Stimulated activated CD8-positive, alpha-beta memory T cell treated with anti-CD3 and anti-CD28 coated beads, Interleukin-15, amount 100 ng/mL, for 48 hours (primary cell): ENCODE results near the gene SNUPN.
"Not testable (repeated sequence)": the region's sequence is repeated elsewhere in the genome, so short reads cannot be mapped to it uniquely, and the experiment has no call there.

Experiments used
- DNase-seq, 2 donors: peaks; one replicate each; pipeline ENCODE4 v3.0.0-alpha.2; 2020; ENCODE audit warnings: low read depth in 2 of 2

Gene SNUPN

DNA sequence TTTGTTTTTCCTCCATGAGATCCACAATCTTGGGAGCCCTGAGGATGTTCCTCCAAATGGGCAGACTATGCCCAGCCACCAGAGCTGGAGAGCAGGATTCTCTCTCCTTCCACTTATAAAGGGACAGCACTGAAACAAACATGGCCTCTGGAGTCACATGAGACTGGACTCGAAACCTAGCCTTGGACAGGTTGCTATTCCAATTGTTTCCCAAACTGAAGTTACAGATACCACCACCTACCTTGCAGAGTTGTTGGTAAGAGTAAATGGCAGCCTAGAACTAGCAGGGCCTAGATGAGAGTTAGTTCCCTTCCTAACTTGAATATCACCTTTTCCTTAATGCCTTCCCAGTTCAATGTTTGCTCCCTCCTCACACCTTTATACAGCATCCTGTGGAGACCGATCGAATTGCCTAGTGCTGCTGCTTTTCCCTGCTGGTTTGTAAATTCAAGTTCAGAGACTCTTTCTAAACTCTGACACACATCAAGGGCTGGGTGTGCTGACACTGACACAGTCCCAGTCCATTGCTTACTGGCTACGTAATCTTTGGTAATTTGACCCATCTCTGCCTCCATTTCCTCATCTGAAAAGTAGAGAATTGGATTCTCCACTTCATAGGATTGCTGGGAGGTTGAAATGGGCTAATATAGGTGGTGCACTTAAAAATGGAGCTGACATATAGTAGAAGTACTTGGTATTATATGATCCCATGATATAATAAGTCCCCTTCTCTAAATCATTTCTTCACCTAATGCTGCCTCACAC is 11.9 kb upstream of the SNUPN start:
- no peak for DNase-seq

GRCh38 chr15:75636026-75636425 is 10.5 kb upstream of the SNUPN start:
- DNase-seq, result no peak

GRCh38 chr15:75633922-75634321 is 8.4 kb upstream of the SNUPN start:
- DNase-seq, result not testable (repeated sequence)

DNA sequence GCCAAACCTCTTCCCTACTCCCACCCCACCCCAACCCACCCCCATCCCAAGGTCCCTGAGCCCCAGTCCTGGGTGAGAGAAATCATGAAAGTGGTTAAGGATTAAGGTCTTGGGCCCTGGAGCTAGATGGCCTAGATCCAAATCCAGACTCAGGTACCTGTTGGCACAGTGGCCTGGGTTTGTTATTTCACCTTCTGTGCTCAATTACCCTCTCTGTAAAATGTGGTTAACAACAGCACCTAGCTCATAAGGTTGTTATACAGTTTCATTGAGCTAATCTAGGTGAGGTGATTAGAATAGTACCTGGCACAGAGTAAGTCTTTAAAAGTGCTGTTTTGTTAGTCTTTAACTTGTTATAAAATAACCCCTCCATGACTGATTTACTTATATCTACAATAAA is 6.4 kb upstream of the SNUPN start:
- DNase-seq, result no peak

GRCh38 chr15:75622505-75622904 is 3.0 kb downstream of the SNUPN start:
- DNase-seq, result no peak

DNA sequence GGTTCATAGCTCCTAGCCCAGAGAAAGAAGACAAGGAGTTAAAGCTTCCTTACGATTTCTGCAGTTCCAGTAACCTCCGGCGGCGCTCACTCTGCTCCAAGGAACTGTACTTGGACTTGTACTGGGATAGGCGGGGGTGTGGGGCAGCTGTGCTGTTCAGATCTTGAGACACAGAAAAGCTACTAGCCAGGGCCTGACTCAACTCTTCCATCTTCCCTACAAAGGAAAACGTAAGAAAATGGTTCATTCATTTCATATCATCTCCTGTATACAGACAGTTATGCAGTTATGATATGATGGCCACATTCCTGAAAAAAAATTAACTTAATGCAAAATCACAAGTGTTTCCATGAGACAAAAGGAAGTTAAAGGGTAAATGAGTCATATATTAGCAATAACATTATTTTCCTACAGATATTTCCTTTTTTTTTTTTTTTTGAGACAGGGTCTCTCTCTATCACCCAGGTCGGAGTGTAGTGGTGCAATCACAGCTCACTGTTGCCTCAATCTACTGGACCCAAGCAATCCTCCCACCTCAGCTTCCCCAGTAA is 4.6 kb downstream of the SNUPN start:
- DNase-seq, result no peak

- no peak for DNase-seq
Measured at GRCh38 chr15:75620058-75620820, 5.3 kb downstream of the SNUPN start.

GRCh38 chr15:75616766-75617165 is 8.8 kb downstream of the SNUPN start:
- no peak for DNase-seq

- DNase-seq, result no peak
Measured at GRCh38 chr15:75606711-75607699, 18.5 kb downstream of the SNUPN start.

GRCh38 chr15:75606026-75606425 is 19.5 kb downstream of the SNUPN start:
- no peak for DNase-seq

GRCh38 chr15:75599401-75599800 is 26.1 kb downstream of the SNUPN start:
- no peak for DNase-seq

GRCh38 chr15:75598361-75598760 is 27.2 kb downstream of the SNUPN start:
- DNase-seq, result no peak

GRCh38 chr15:75597667-75598341 is 27.7 kb downstream of the SNUPN start:
- no peak for DNase-seq

GRCh38 chr15:75596703-75597345 is 28.7 kb downstream of the SNUPN start:
- DNase-seq, result no peak

DNA sequence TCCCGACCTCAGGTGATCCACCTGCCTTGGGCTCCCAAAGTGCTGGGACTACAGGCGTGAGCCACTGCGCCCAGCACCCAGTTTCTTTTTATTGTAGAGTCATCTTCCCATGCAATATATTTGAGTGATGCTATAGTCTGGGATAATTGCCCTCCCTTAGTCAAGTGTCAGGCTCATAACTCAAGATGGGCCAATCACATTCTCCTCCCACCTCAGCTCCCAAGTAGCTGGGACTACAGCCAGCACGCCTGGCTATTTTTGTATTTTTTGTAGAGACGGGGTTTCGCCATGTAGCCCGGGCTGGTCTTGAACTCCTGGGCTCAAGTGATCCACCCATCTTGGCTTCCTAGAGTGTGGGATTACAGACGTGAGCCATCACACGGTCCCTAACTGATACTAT is 31.2 kb downstream of the SNUPN start:
- DNase-seq, result no peak

DNA sequence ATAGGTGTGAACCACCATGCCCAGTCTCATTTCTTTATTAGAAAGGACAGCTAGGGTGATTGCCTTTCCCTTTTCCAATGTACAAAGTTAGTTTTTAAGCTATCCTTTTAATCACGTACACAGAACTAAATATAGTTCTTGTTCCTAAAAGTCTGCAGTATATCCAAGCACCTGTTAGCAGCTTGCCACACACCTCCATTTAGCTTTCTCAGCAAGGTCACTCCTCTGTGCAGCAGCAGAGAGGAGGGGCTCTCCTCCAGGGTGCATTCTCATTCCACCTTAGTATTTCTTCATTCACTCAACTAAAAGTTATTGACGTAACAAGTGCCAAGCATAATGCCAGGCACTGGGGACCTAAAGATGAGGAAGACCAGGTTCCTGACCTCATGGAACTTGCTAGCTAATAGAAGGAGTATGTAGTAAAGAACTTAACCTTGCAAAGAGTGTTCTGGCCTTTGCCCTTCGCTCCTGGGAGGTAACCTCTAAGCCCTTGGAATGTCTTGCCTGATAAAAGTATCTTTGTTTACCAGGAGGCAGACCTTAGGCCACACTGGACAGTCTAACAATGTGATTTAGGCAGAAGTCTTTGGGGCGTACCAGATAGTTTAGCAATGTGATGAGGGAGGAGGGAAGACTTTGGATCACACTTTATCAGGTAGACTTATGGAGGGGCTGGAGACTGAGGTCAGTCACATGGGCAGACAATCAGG is 33.7 kb downstream of the SNUPN start:
- no peak for DNase-seq

- DNase-seq, result no peak
Measured at GRCh38 chr15:75590239-75590638, 35.3 kb downstream of the SNUPN start.

GRCh38 chr15:75589071-75589470 is 36.5 kb downstream of the SNUPN start:
- no peak for DNase-seq

GRCh38 chr15:75586422-75586821 is 39.1 kb downstream of the SNUPN start:
- DNase-seq, result not testable (repeated sequence)

- DNase-seq, result no peak
Measured at GRCh38 chr15:75584121-75584520, 41.4 kb downstream of the SNUPN start.
